Muscle layer of duodenum (tissue), 2 donors: ENCODE measurements around the gene DAP.
"Not testable (repeated sequence)": the region's sequence is repeated elsewhere in the genome, so short reads cannot be mapped to it uniquely, and the experiment has no call there.

Experiments used
- H3K27ac ChIP-seq: one replicate; pipeline ENCODE4 v1.7.0; 2013; ENCODE audit warnings: mild to moderate bottlenecking, low read length
- H3K27me3 ChIP-seq: one replicate; pipeline ENCODE4 v1.7.0; 2013; ENCODE audit warnings: low read depth, mild to moderate bottlenecking, control low read depth, low read length
- H3K36me3 ChIP-seq, 2 donors: one replicate each; pipeline ENCODE4 v1.7.0; 2013; ENCODE audit warnings: low read length in 2 of 2, control low read depth in 1 of 2, mild to moderate bottlenecking in 1 of 2; ENCODE audit not compliant: insufficient read depth in 2 of 2, control insufficient read depth in 1 of 2
- H3K4me1 ChIP-seq, 2 donors: one replicate each; pipeline ENCODE4 v1.7.0; 2013; ENCODE audit warnings: low read length in 2 of 2, mild to moderate bottlenecking in 2 of 2, control low read depth in 1 of 2, moderate library complexity in 1 of 2; ENCODE audit not compliant: insufficient read depth in 2 of 2, control insufficient read depth in 1 of 2
- H3K4me3 ChIP-seq, 2 donors: one replicate each; pipeline ENCODE4 v1.7.0; 2013; ENCODE audit warnings: low read length in 2 of 2, low read depth in 1 of 2, mild to moderate bottlenecking in 1 of 2
- H3K9me3 ChIP-seq, 2 donors: one replicate each; pipeline ENCODE4 v1.7.0; 2013; ENCODE audit warnings: low read length in 2 of 2, control low read depth in 1 of 2, mild to moderate bottlenecking in 1 of 2; ENCODE audit not compliant: control insufficient read depth in 1 of 2
- donor health status: healthy.

The DAP gene

DNA sequence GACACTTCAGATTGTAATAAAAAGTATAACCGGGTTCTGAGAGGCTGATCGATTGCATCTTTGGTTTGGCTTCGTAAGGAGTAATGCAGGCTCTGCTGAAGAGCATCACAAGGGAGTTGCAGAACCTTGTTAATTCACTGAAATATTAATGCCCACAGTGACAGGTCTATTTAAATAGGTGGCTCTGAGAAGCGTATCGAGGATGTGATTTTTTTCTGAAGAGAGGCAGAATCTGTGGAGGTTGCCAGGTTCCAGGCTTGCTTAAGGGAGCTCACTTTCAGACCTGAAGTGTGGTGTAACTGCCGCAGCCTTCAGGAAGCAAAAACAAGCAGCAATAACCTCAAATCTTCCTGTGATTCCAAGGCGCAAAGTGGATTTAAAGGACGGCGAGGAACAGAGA is 116.8 kb downstream of the DAP start:
- Histone ChIP-seq H3K27me3 (no peaks in the 10 kb centered on the region), H3K4me3 (no peak overlapping the region), H3K36me3 (no peaks in the 10 kb centered on the region), H3K9me3 (no peaks in the 10 kb centered on the region), H3K4me1 (no peaks in the 10 kb centered on the region), H3K27ac (no peak overlapping the region)

- no peaks in the 10 kb centered on the region for H3K27me3 ChIP-seq
- no peaks in the 10 kb centered on the region for H3K9me3 ChIP-seq
- peaks cover 0 to 3% of the 10 kb centered on the region in 2 donors for H3K4me1 ChIP-seq
- H3K4me3 ChIP-seq = no peak overlapping the region
- H3K36me3 ChIP-seq = no peaks in the 10 kb centered on the region
- no peak overlapping the region for H3K27ac ChIP-seq
Observed at GRCh38 chr5:10642367-10642766, 118.7 kb downstream of the DAP start.

- Histone ChIP-seq H3K4me1 (peaks cover 0 to 3% of the 10 kb centered on the region in 2 donors), H3K27ac (no peak overlapping the region), H3K4me3 (no peak overlapping the region), H3K9me3 (no peaks in the 10 kb centered on the region), H3K27me3 (peaks cover 6% of the 10 kb centered on the region), H3K36me3 (no peaks in the 10 kb centered on the region)
Observed at GRCh38 chr5:10639846-10640368, 121.1 kb downstream of the DAP start.

DNA sequence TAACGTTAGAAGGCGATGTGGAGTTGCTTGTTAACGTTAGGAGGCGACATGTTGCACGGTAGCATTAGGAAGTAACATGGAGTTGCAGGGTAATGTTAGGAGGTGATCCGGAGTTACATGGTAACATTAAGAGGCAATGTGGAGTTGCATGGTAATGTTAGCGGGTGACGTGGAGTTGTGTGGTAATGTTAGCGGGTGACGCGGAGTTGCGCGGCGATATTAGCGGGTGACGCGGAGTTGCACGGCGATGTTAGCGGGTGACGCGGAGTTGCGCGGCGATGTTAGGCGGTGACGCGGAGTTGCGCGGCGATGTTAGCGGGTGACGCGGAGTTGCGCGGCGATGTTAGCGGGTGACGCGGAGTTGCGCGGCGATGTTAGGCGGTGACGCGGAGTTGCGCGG is 122.3 kb downstream of the DAP start:
- not testable (repeated sequence) for H3K27me3 ChIP-seq, H3K9me3 ChIP-seq, H3K4me1 ChIP-seq, H3K4me3 ChIP-seq, H3K27ac ChIP-seq, H3K36me3 ChIP-seq

DNA sequence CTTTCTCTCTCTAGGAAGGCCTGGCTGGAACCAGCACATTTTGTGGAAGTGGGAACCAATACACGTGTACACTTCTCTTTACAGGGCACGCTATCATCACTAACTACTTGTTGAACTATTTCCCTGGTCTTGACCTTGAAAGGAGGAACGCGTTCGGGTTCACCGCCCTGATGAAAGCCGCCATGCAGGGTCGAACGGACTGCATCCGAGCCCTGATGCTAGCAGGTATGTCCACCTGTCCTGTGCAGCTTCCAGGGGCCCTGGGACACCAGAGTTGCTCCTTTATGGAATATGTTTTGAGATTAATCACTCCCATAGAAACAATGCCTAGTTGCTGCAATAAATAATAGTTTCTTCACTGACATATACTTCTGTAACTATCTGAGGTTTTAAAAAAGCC is 123.1 kb downstream of the DAP start:
- Histone ChIP-seq H3K36me3 (no peaks in the 10 kb centered on the region), H3K4me3 (no peak overlapping the region), H3K27ac (no peak overlapping the region), H3K9me3 (no peaks in the 10 kb centered on the region), H3K4me1 (peaks cover 0 to 3% of the 10 kb centered on the region in 2 donors), H3K27me3 (peaks cover 6% of the 10 kb centered on the region)

GRCh38 chr5:10636363-10637142 is 124.5 kb downstream of the DAP start:
- Histone ChIP-seq H3K27me3 (peaks cover 6% of the 10 kb centered on the region), H3K27ac (no peak overlapping the region), H3K4me3 (no peak overlapping the region)

GRCh38 chr5:10635867-10636350 is 125.1 kb downstream of the DAP start:
- Histone ChIP-seq H3K4me1 (peaks cover 0 to 8% of the 10 kb centered on the region in 2 donors), H3K36me3 (no peaks in the 10 kb centered on the region), H3K27me3 (peaks cover 6% of the 10 kb centered on the region), H3K9me3 (no peaks in the 10 kb centered on the region), H3K27ac (no peak overlapping the region), H3K4me3 (no peak overlapping the region)

More at GRCh38 chr5:10636363-10637142, 124.5 kb downstream of the DAP start:
- Histone ChIP-seq H3K4me1 (peaks cover 0 to 3% of the 10 kb centered on the region in 2 donors), H3K36me3 (no peaks in the 10 kb centered on the region), H3K9me3 (no peaks in the 10 kb centered on the region)

DNA sequence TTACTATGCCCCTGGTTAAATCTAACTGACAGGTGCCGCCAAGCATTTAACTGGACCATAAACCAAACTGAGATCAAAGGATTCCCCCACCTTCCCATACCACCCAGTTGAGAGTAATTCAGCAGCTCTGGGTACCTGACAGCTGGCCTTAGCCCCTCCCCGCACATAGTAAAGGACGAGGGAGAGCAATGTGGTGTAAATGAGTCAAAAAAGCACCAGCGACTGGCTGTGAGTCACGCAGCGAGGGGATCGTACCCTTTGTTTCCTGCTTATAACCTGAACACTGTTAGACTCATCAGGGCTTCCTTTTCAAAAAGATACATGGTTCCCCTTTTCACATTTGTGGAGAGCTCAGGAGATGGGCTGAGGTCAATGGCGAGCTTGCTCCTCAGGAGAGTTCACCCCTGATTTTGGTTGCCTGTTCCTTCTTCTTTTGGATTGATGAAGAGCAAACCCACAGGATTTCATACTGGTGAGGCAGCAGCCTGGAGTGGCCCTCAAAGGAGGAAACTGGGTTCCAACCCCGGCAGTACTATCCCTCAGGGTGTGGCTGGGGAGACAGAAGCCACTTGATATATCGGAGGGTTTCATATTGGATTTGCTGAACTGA is 125.7 kb downstream of the DAP start:
- Histone ChIP-seq H3K36me3 (no peaks in the 10 kb centered on the region), H3K4me1 (peaks cover 0 to 8% of the 10 kb centered on the region in 2 donors), H3K27ac (no peak overlapping the region), H3K4me3 (no peak overlapping the region), H3K27me3 (peaks cover 6% of the 10 kb centered on the region), H3K9me3 (no peaks in the 10 kb centered on the region)

GRCh38 chr5:10634562-10634961 is 126.5 kb downstream of the DAP start:
- H3K4me3 ChIP-seq = no peak overlapping the region
- H3K36me3 ChIP-seq = no peaks in the 10 kb centered on the region
- no peak overlapping the region for H3K27ac ChIP-seq
- no peaks in the 10 kb centered on the region for H3K9me3 ChIP-seq
- H3K27me3 ChIP-seq = peaks cover 6% of the 10 kb centered on the region
- H3K4me1 ChIP-seq = peaks cover 0 to 8% of the 10 kb centered on the region in 2 donors

DNA sequence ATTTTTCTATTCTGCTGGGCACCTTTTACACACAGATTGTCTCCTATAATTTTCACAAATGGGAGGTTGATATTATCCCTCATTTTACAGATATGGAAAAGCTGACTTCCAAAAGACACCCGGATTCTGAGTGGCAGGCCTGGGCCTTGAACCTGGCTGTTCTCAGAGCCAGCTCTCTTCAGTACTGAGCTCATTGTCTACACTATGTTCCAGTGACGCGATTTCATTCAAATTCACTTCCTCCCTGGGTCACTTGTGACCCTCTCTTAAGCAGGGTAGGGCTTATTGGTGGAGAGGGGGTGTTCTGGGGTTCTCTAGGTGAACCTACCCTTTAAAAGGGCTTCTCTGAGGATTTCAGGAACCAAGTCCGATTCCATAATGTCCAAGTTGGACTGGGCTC is 127.0 kb downstream of the DAP start:
- Histone ChIP-seq H3K4me1 (peaks cover 0 to 8% of the 10 kb centered on the region in 2 donors), H3K9me3 (no peaks in the 10 kb centered on the region), H3K36me3 (no peaks in the 10 kb centered on the region), H3K27me3 (peaks cover 6% of the 10 kb centered on the region), H3K27ac (no peak overlapping the region), H3K4me3 (no peak overlapping the region)

- Histone ChIP-seq H3K27ac (no peak overlapping the region), H3K36me3 (no peaks in the 10 kb centered on the region), H3K27me3 (peaks cover 6% of the 10 kb centered on the region), H3K9me3 (no peaks in the 10 kb centered on the region), H3K4me3 (no peak overlapping the region), H3K4me1 (peaks cover 0 to 8% of the 10 kb centered on the region in 2 donors)
Observed at GRCh38 chr5:10633271-10634049, 127.6 kb downstream of the DAP start.
